Activated gamma-delta T cell treated with Interleukin-2 at 50 U/mL for 16 hours (primary cell): ENCODE data around the gene SEMA3B.
"Not testable (repeated sequence)": the region's sequence is repeated elsewhere in the genome, so short reads cannot be mapped to it uniquely, and the experiment has no call there.

Experiments used
- DNase-seq: peaks from one replicate; pipeline ENCODE4 v3.0.0-alpha.2; 2020

Gene SEMA3B

GRCh38 chr3:50295553-50296431 lies 26.8 kb downstream of the SEMA3B start:
- no peak for DNase-seq

- DNase-seq, result no peak
These were observed 27.9 kb downstream of the SEMA3B start for GRCh38 chr3:50296721-50297383.

- no peak for DNase-seq
These were observed 28.4 kb downstream of the SEMA3B start for GRCh38 chr3:50297384-50297775.

GRCh38 chr3:50297896-50298725 lies 29.2 kb downstream of the SEMA3B start:
- no peak for DNase-seq

- peak; percentile 99 for DNase-seq
These were observed 30.1 kb downstream of the SEMA3B start, which contains the start of the genes HYAL3 and NAA80 for GRCh38 chr3:50298836-50299637. Gene HYAL3, minus strand, starts transcription at chr3:50299405. Its CDS starts 3,803 bp downstream, at chr3:50295602. Gene NAA80, minus strand, starts transcription at chr3:50299405. Its CDS starts 1,942 bp downstream, at chr3:50297463.

GRCh38 chr3:50299638-50299928 lies 30.6 kb downstream of the SEMA3B start:
- no peak for DNase-seq

GRCh38 chr3:50299929-50300680 lies 31.2 kb downstream of the SEMA3B start:
- no peak for DNase-seq

GRCh38 chr3:50300681-50301254 lies 31.8 kb downstream of the SEMA3B start:
- no peak for DNase-seq

GRCh38 chr3:50302095-50303012 lies 33.4 kb downstream of the SEMA3B start:
- DNase-seq, result no peak

GRCh38 chr3:50303013-50303815 lies 34.3 kb downstream of the SEMA3B start, which contains the start of gene HYAL1:
Gene HYAL1, minus strand, starts transcription at chr3:50303574. Its CDS starts 618 bp downstream, at chr3:50302956.
- no peak for DNase-seq

- DNase-seq, result no peak
These were observed 35.7 kb downstream of the SEMA3B start for GRCh38 chr3:50304601-50305000.

- DNase-seq, result not testable (repeated sequence)
These were observed 43.1 kb downstream of the SEMA3B start for GRCh38 chr3:50312041-50312440.

GRCh38 chr3:50314342-50314741 lies 45.4 kb downstream of the SEMA3B start:
- no peak for DNase-seq

GRCh38 chr3:50314816-50315215 lies 45.9 kb downstream of the SEMA3B start:
- no peak for DNase-seq

GRCh38 chr3:50316657-50317242 lies 47.8 kb downstream of the SEMA3B start:
- DNase-seq, result peak; percentile 78

- DNase-seq, result no peak
These were observed 48.4 kb downstream of the SEMA3B start for GRCh38 chr3:50317300-50317699.

GRCh38 chr3:50318163-50318562 lies 49.2 kb downstream of the SEMA3B start:
- no peak for DNase-seq

- no peak for DNase-seq
These were observed 49.7 kb downstream of the SEMA3B start for GRCh38 chr3:50318615-50319014.
